Loucy (cell line): ENCODE measurements around the gene RBKS.

Source experiments
- H2AFZ ChIP-seq: fragments of 200-600 bp; sonication (generic); 2 replicates; pipeline ENCODE4 v1.6.0; 2016; ENCODE audit warnings: antibody characterized with exemption, mild to moderate bottlenecking, low read length, moderate library complexity
- H3F3A ChIP-seq: fragments of 200-600 bp; 2 replicates; pipeline ENCODE4 v1.6.0; 2016; ENCODE audit warnings: antibody characterized with exemption, low read depth, mild to moderate bottlenecking
- H3K27me3 ChIP-seq: fragments of 200-600 bp; sonication (generic); 2 replicates; pipeline ENCODE4 v1.6.1; 2014; ENCODE audit warnings: low read length, mild to moderate bottlenecking; ENCODE audit not compliant: insufficient read depth, poor library complexity, severe bottlenecking
- H3K36me3 ChIP-seq: fragments of 200-600 bp; sonication (generic); 2 replicates; pipeline ENCODE4 v1.6.1; 2016; ENCODE audit warnings: low read length; ENCODE audit not compliant: insufficient read depth
- H3K4me1 ChIP-seq: fragments of 200-600 bp; sonication (generic); 2 replicates; pipeline ENCODE4 v1.5.1; 2014; ENCODE audit warnings: low read length, mild to moderate bottlenecking; ENCODE audit not compliant: insufficient read depth, poor library complexity, severe bottlenecking
- H3K4me2 ChIP-seq: fragments of 200-600 bp; sonication (generic); 2 replicates; pipeline ENCODE4 v1.6.0; 2014; ENCODE audit warnings: antibody characterized with exemption, low read length, low read depth, mild to moderate bottlenecking; ENCODE audit not compliant: poor library complexity, severe bottlenecking
- H3K4me3 ChIP-seq: fragments of 200-600 bp; sonication (generic); 2 replicates; pipeline ENCODE4 v1.5.1; 2014; ENCODE audit warnings: low read length, mild to moderate bottlenecking, mixed read lengths; ENCODE audit not compliant: poor library complexity, severe bottlenecking
- H3K79me2 ChIP-seq: fragments of 200-600 bp; sonication (generic); 2 replicates; pipeline ENCODE4 v1.6.1; 2014; ENCODE audit warnings: low read length; ENCODE audit not compliant: insufficient read depth
- H3K9ac ChIP-seq: fragments of 200-600 bp; sonication (generic); 2 replicates; pipeline ENCODE4 v1.6.0; 2014; ENCODE audit warnings: mild to moderate bottlenecking, low read depth, low read length, moderate library complexity; ENCODE audit not compliant: poor library complexity, severe bottlenecking
- H3K9me2 ChIP-seq: fragments of 200-600 bp; sonication (generic); replicated peaks from 2 replicates; pipeline ENCODE4 v1.6.1; 2016; ENCODE audit warnings: low read depth, low read length, mixed read lengths
- H3K9me3 ChIP-seq: fragments of 200-600 bp; sonication (generic); 2 replicates; pipeline ENCODE4 v1.6.1; 2014; ENCODE audit warnings: mild to moderate bottlenecking, antibody characterized with exemption, low read length, low read depth; ENCODE audit not compliant: insufficient read depth
- H4K20me1 ChIP-seq: fragments of 200-600 bp; sonication (generic); 2 replicates; pipeline ENCODE4 v1.6.0; 2014; ENCODE audit warnings: antibody characterized with exemption, low read length, mild to moderate bottlenecking; ENCODE audit not compliant: insufficient read depth, poor library complexity, severe bottlenecking
- EZH2phosphoT487 ChIP-seq: fragments of 200-600 bp; IDR thresholded peaks from 2 replicates; pipeline ENCODE4 v1.6.1; 2018; ENCODE audit warnings: antibody characterized with exemption, mild to moderate bottlenecking, moderate library complexity, borderline replicate concordance
- TF ChIP-seq, protein P1 (sequence below): fragments of 200-600 bp; sonication (generic); conservative IDR thresholded peaks from 2 replicates; pipeline ENCODE4 v1.5.1; 2014; ENCODE audit warnings: mild to moderate bottlenecking, antibody characterized with exemption, low read length

RBKS gene

DNA sequence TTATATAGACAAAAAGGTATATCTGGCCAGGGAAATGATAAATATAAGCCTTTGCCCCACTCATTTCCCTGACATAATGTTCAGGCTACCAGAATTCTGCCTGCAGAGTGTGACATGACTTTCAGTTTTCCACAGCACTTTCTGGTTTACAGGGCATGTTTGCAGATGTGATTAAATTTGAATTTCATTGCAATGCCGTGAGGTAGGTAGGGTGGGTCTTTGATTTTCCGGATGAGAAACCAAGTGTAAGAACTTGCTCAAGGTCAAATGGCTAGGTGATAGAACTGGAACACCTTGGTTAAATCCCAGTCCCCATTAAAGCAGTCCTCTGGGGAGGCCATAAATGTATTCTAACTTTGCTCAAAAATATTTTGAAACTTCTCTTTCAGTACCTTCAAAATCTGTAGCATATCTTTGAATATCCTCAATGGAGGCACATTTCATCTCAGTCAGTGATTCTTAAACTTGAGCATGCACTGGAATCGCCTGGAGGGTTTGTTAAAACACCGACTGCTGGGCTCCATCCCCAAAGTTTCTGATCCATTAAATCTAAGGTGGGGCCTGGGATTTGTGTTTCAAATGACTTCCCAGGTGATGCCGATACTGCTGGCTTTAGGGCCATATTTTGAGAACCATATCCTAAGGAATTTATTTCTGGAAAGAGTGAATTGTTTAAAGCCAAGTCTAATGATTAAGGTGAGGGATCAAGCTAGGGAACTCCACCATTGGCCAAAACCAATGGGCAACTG lies 83.7 kb downstream of the RBKS start:
- H3K4me2 ChIP-seq = no peak overlapping the region
- H3K27me3 ChIP-seq = no peaks in the 10 kb centered on the region
- no peaks in the 10 kb centered on the region for H4K20me1 ChIP-seq
- H3K79me2 ChIP-seq = no peaks in the 10 kb centered on the region
- no peak overlapping the region for H2AFZ ChIP-seq
- no peak overlapping the region for H3K9ac ChIP-seq
- no peak overlapping the region for H3K4me3 ChIP-seq
- H3F3A ChIP-seq = no peaks in the 10 kb centered on the region
- H3K4me1 ChIP-seq = no peaks in the 10 kb centered on the region
- TF ChIP-seq EZH2phosphoT487 = no peak
- TF ChIP-seq, protein P1, sequence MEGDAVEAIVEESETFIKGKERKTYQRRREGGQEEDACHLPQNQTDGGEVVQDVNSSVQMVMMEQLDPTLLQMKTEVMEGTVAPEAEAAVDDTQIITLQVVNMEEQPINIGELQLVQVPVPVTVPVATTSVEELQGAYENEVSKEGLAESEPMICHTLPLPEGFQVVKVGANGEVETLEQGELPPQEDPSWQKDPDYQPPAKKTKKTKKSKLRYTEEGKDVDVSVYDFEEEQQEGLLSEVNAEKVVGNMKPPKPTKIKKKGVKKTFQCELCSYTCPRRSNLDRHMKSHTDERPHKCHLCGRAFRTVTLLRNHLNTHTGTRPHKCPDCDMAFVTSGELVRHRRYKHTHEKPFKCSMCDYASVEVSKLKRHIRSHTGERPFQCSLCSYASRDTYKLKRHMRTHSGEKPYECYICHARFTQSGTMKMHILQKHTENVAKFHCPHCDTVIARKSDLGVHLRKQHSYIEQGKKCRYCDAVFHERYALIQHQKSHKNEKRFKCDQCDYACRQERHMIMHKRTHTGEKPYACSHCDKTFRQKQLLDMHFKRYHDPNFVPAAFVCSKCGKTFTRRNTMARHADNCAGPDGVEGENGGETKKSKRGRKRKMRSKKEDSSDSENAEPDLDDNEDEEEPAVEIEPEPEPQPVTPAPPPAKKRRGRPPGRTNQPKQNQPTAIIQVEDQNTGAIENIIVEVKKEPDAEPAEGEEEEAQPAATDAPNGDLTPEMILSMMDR = no peak
- H3K36me3 ChIP-seq = no peaks in the 10 kb centered on the region
- H3K9me2 ChIP-seq = no peaks in the 10 kb centered on the region
- H3K9me3 ChIP-seq = no peaks in the 10 kb centered on the region

DNA sequence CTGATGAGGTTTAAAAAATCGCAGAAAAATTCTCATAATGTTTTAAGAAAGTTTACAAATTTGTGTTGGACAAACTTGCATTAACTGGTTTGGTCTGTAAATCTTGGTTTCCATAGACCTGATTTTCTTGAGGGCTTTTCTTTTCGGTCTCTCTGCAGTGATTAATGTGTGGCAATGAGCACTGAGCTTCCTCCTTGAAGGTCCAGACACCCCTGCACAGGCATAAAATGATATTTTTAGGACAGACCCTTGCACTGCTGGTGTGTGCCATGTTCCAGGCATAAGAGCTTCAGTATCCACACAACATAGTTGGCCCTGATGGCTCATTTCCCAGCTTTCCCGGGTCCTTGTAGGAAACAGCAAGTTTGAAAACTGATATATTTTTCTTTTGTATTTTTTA lies 85.0 kb downstream of the RBKS start:
- Histone ChIP-seq H3F3A (no peaks in the 10 kb centered on the region), H3K9ac (no peak overlapping the region), H3K4me2 (no peak overlapping the region), H3K27me3 (no peaks in the 10 kb centered on the region), H2AFZ (no peak overlapping the region), H3K9me2 (no peaks in the 10 kb centered on the region), H4K20me1 (no peaks in the 10 kb centered on the region), H3K79me2 (no peaks in the 10 kb centered on the region), H3K36me3 (no peaks in the 10 kb centered on the region), H3K4me1 (no peaks in the 10 kb centered on the region), H3K9me3 (no peaks in the 10 kb centered on the region), H3K4me3 (no peak overlapping the region)
- no peak for TF ChIP-seq EZH2phosphoT487
- TF ChIP-seq, protein P1 = no peak

DNA sequence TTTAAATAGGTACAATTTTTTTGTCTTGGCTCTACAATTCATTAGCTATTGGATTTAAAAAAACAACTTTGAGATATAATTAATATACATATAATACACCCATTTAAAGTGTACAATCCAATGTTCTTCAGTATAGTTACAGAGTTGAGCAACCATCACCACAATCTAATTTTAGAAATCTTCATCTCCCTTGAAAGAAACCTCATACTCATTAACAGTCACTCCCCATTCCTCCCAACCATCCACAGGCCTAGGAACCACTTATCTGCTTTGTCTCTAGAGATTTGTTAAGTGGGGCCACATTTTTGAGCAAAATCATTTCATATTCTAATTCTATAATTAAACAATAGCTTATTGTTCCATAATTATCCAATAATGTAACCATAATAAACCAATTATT lies 86.0 kb downstream of the RBKS start:
- Histone ChIP-seq H3K9ac (no peak overlapping the region), H2AFZ (no peak overlapping the region), H3K4me3 (no peak overlapping the region), H3K9me2 (no peaks in the 10 kb centered on the region), H3K4me1 (no peaks in the 10 kb centered on the region), H3K9me3 (no peaks in the 10 kb centered on the region), H3F3A (no peaks in the 10 kb centered on the region), H3K4me2 (no peak overlapping the region), H4K20me1 (no peaks in the 10 kb centered on the region), H3K27me3 (no peaks in the 10 kb centered on the region), H3K36me3 (no peaks in the 10 kb centered on the region), H3K79me2 (no peaks in the 10 kb centered on the region)
- TF ChIP-seq, protein P1 = no peak
- no peak for TF ChIP-seq EZH2phosphoT487
